ENCODE data around the gene NR2C1.

NR2C1 gene

DNA sequence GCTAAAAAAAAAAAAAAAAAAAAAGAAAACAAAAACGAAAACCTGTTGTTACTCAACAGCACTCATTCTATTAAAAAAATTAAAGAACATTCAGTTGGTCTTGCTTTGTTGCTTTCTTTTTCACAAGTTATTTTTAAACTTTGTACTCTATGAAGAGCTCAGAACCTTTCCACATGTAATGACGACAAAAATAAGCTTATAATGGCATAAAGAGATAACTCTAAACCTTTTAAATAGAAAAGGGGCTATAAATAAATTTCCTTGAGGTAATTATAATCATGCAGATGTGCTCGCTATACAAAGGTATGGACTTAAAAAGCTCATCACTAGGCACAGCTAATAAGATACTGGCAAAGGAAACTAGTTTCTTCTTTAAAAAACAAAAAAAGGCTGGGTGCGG, 13.4 kb downstream of the NR2C1 start:
- no peaks in the 10 kb centered on the region for H3K4me1 ChIP-seq (ENCODE audit: control insufficient read depth, insufficient read depth, low read length)
- POLR2A ChIA-PET = interaction anchor here (0.5 to 0.7 kb wide), 2 partner anchors 70 to 1340 kb away, joined by 4 to 11 read pairs; partner anchors contain the start of gene CDK17
- no peak overlapping the region for H3K4me3 ChIP-seq (ENCODE audit: low read depth, low read length)
- H3K36me3 ChIP-seq (ENCODE audit: control insufficient read depth in 2 of 2, insufficient read depth in 1 of 2, low read length in 2 of 2) = peaks cover 89 to 92% of the 10 kb centered on the region in 2 experiments
- H3K9me3 ChIP-seq (ENCODE audit: control insufficient read depth, insufficient read depth, low read depth, low read length) = no peaks in the 10 kb centered on the region
- CTCF ChIA-PET = interaction anchor here (0.6 to 0.7 kb wide), 3 partner anchors 13 to 1115 kb away, joined by 3 read pairs; partner anchors contain the start of gene NR2C1
- TF ChIP-seq ZNF677 (tag by site-specific recombination; IDR thresholded peaks at IDR 0.05) (no peak), ZNF37A (tag by site-specific recombination; IDR thresholded peaks at IDR 0.05) (no peak), ZNF473 (tag by site-specific recombination; IDR thresholded peaks at IDR 0.05) (no peak)
- H3K27ac ChIP-seq (ENCODE audit: extremely low read depth, low read depth, low read length) = no peak overlapping the region

DNA sequence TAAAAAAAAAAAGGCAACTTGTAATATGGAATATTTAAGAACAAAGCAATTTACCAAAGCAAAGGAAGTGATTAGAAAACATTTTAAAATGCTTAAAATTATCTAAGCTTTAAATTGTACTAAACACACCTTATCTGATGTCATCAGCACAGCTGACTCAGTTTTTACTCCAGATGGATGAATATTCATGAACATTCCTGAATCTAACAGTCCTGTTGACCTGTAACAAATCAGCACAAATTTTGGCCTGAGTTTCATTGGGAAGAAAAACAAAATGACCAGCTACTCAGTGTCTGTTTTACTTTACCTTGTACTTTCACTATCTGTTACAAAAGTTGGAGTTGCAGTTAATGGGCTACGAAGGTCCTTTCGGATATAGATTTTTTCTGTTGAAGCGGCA, 16.0 kb downstream of the NR2C1 start:
- Histone ChIP-seq H3K4me1 (ENCODE audit: control insufficient read depth, insufficient read depth, low read length) (no peaks in the 10 kb centered on the region), H3K27ac (ENCODE audit: extremely low read depth, low read depth, low read length) (no peak overlapping the region), H3K9me3 (ENCODE audit: control insufficient read depth, insufficient read depth, low read depth, low read length) (no peaks in the 10 kb centered on the region), H3K4me3 (ENCODE audit: low read depth, low read length) (no peak overlapping the region), H3K36me3 (ENCODE audit: control insufficient read depth in 2 of 2, insufficient read depth in 1 of 2, low read length in 2 of 2) (peaks cover 79 to 87% of the 10 kb centered on the region in 2 experiments)
- POLR2A ChIA-PET = no interaction called here
- CTCF ChIA-PET = no interaction called here
- no peak for TF ChIP-seq ZNF629 (tag by site-specific recombination; IDR thresholded peaks at IDR 0.05)
- TF ChIP-seq, protein P1, sequence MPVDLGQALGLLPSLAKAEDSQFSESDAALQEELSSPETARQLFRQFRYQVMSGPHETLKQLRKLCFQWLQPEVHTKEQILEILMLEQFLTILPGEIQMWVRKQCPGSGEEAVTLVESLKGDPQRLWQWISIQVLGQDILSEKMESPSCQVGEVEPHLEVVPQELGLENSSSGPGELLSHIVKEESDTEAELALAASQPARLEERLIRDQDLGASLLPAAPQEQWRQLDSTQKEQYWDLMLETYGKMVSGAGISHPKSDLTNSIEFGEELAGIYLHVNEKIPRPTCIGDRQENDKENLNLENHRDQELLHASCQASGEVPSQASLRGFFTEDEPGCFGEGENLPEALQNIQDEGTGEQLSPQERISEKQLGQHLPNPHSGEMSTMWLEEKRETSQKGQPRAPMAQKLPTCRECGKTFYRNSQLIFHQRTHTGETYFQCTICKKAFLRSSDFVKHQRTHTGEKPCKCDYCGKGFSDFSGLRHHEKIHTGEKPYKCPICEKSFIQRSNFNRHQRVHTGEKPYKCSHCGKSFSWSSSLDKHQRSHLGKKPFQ (tag by site-specific recombination; IDR thresholded peaks at IDR 0.05) = no peak
- TF ChIP-seq ZNF155 (tag by site-specific recombination; IDR thresholded peaks at IDR 0.05) = no peak
- TF ChIP-seq ZNF404 (tag by site-specific recombination; IDR thresholded peaks at IDR 0.05) = no peak
- TF ChIP-seq, protein P2, sequence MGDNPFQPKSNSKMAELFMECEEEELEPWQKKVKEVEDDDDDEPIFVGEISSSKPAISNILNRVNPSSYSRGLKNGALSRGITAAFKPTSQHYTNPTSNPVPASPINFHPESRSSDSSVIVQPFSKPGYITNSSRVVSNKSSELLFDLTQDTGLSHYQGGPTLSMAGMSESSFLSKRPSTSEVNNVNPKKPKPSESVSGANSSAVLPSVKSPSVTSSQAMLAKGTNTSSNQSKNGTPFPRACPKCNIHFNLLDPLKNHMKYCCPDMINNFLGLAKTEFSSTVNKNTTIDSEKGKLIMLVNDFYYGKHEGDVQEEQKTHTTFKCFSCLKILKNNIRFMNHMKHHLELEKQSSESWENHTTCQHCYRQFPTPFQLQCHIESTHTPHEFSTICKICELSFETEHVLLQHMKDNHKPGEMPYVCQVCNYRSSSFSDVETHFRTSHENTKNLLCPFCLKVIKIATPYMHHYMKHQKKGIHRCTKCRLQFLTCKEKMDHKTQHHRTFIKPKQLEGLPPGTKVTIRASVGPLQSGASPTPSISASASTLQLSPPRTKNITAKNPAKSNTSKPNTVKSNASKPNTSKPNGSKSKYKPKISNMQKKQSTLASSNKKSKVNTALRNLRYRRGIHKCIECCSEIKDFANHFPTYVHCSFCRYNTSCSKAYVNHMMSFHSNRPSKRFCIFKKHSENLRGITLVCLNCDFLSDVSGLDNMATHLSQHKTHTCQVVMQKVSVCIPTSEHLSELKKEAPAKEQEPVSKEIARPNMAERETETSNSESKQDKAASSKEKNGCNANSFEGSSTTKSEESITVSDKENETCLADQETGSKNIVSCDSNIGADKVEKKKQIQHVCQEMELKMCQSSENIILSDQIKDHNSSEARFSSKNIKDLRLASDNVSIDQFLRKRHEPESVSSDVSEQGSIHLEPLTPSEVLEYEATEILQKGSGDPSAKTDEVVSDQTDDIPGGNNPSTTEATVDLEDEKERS (tag by site-specific recombination; IDR thresholded peaks at IDR 0.05) = no peak
- no peak for TF ChIP-seq WT1 (tag by site-specific recombination; IDR thresholded peaks at IDR 0.05)
- TF ChIP-seq GLIS2 (tag by site-specific recombination; IDR thresholded peaks at IDR 0.05) = no peak
- no peak for TF ChIP-seq ZNF704 (tag by site-specific recombination; IDR thresholded peaks at IDR 0.05)
- TF ChIP-seq ZNF626 (tag by site-specific recombination; IDR thresholded peaks at IDR 0.05) = no peak
- TF ChIP-seq HOXC10 (CRISPR knock-in tag; IDR thresholded peaks at IDR 0.05) = no peak
- no peak for TF ChIP-seq ZNF214 (tag by site-specific recombination; IDR thresholded peaks at IDR 0.05; ENCODE audit: borderline replicate concordance)
- no peak for TF ChIP-seq ZNF184 (tag by site-specific recombination; IDR thresholded peaks at IDR 0.05)
- no peak for TF ChIP-seq PATZ1 (tag by site-specific recombination; IDR thresholded peaks at IDR 0.05)
- TF ChIP-seq, protein P3, sequence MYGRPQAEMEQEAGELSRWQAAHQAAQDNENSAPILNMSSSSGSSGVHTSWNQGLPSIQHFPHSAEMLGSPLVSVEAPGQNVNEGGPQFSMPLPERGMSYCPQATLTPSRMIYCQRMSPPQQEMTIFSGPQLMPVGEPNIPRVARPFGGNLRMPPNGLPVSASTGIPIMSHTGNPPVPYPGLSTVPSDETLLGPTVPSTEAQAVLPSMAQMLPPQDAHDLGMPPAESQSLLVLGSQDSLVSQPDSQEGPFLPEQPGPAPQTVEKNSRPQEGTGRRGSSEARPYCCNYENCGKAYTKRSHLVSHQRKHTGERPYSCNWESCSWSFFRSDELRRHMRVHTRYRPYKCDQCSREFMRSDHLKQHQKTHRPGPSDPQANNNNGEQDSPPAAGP (tag by site-specific recombination; IDR thresholded peaks at IDR 0.05) = no peak

All from HEK293 (cell line).